Middle frontal gyrus (tissue), 1 donor: ENCODE measurements around the gene LMBR1.
A peak's percentile ranks its signal among the peaks of the same experiment; 100 is the strongest.

ENCODE experiments used
- DNase-seq: peaks from one replicate; pipeline ENCODE4 v3.0.0-alpha.2; 2015; ENCODE audit warnings: low spot score; ENCODE audit errors: extremely low spot score

Gene LMBR1

GRCh38 chr7:156764016-156764669 lies 128.8 kb downstream of the LMBR1 start:
- peak; percentile 70 for DNase-seq

GRCh38 chr7:156759579-156760202 lies 133.3 kb downstream of the LMBR1 start:
- DNase-seq = no peak

GRCh38 chr7:156759143-156759542 lies 133.8 kb downstream of the LMBR1 start:
- DNase-seq = no peak

GRCh38 chr7:156754201-156754600 lies 138.8 kb downstream of the LMBR1 start:
- DNase-seq = no peak

GRCh38 chr7:156753630-156754029 lies 139.4 kb downstream of the LMBR1 start:
- DNase-seq = no peak

GRCh38 chr7:156753229-156753560 lies 139.8 kb downstream of the LMBR1 start:
- DNase-seq = no peak

- no peak for DNase-seq
Measured at GRCh38 chr7:156752367-156753228, 140.4 kb downstream of the LMBR1 start.

- no peak for DNase-seq
Measured at GRCh38 chr7:156751319-156751718, 141.7 kb downstream of the LMBR1 start.

GRCh38 chr7:156747718-156748117 lies 145.3 kb downstream of the LMBR1 start:
- no peak for DNase-seq

- DNase-seq = no peak
Measured at GRCh38 chr7:156746891-156747290, 146.1 kb downstream of the LMBR1 start.

GRCh38 chr7:156739596-156739995 lies 153.4 kb downstream of the LMBR1 start:
- DNase-seq = no peak

GRCh38 chr7:156735851-156736250 lies 157.1 kb downstream of the LMBR1 start:
- DNase-seq = no peak

- DNase-seq = no peak
Measured at GRCh38 chr7:156733638-156734037, 159.3 kb downstream of the LMBR1 start.

GRCh38 chr7:156732091-156732625 lies 160.8 kb downstream of the LMBR1 start:
- no peak for DNase-seq

- no peak for DNase-seq
Measured at GRCh38 chr7:156731651-156732050, 161.3 kb downstream of the LMBR1 start.

- DNase-seq = no peak
Measured at GRCh38 chr7:156725936-156726335, 167.0 kb downstream of the LMBR1 start.

GRCh38 chr7:156725073-156725472 lies 167.9 kb downstream of the LMBR1 start:
- DNase-seq = no peak

GRCh38 chr7:156722043-156722826 lies 170.7 kb downstream of the LMBR1 start:
- no peak for DNase-seq

- no peak for DNase-seq
Measured at GRCh38 chr7:156703773-156704482, 189.1 kb downstream of the LMBR1 start.

GRCh38 chr7:156703209-156703608 lies 189.8 kb downstream of the LMBR1 start:
- DNase-seq = no peak

- DNase-seq = no peak
Measured at GRCh38 chr7:156702399-156702798, 190.6 kb downstream of the LMBR1 start.
